ENCODE measurements around the gene DUS1L. TPM values are rescaled to one million over a fixed set of nuclear protein-coding genes. Genes with fewer than 3 reads are reported as not detected.

Gene DUS1L
- total RNA-seq, 1 donor from 2014 or later, result 72.4 TPM

- Histone ChIP-seq H3K4me3 (no peak overlapping the region), H3K27ac (no peak overlapping the region), H3K36me3 (peaks cover 0 to 100% of the 10 kb centered on the region in 2 donors), H3K27me3 (no peaks in the 10 kb centered on the region), H3K4me1 (no peaks in the 10 kb centered on the region), H3K9me3 (no peaks in the 10 kb centered on the region)
- DNase-seq (ENCODE audit: extremely low spot score in 2 of 2), result no peak
- intact Hi-C loops (cut with DNase I), result no loop called here
- TF ChIP-seq CTCF (IDR thresholded peaks at IDR 0.05) (no peak), POLR2AphosphoS5 (IDR thresholded peaks at IDR 0.05; ENCODE audit: insufficient read depth in 1 of 2, low read depth in 1 of 2) (no peak), POLR2A (IDR thresholded peaks at IDR 0.05) (no peak)
Measured at GRCh38 chr17:82087961-82088837, 22.6 kb upstream of the DUS1L start.

- TF ChIP-seq POLR2A (IDR thresholded peaks at IDR 0.05), result no peak
- intact Hi-C loops (cut with DNase I), result no loop called here
- Histone ChIP-seq H3K27ac (no peak overlapping the region), H3K4me3 (no peak overlapping the region), H3K9me3 (no peaks in the 10 kb centered on the region), H3K4me1 (no peaks in the 10 kb centered on the region), H3K36me3 (peaks cover 0 to 100% of the 10 kb centered on the region in 2 donors), H3K27me3 (no peaks in the 10 kb centered on the region)
- DNase-seq (ENCODE audit: extremely low spot score in 2 of 2), result no peak
Measured at GRCh38 chr17:82086941-82087906, 21.6 kb upstream of the DUS1L start.

- DNase-seq (ENCODE audit: extremely low spot score in 2 of 2), result no peak
- Histone ChIP-seq H3K36me3 (peaks cover 0 to 100% of the 10 kb centered on the region in 2 donors), H3K27me3 (no peaks in the 10 kb centered on the region), H3K27ac (no peak overlapping the region), H3K4me3 (no peak overlapping the region), H3K9me3 (no peaks in the 10 kb centered on the region), H3K4me1 (no peaks in the 10 kb centered on the region)
- no peak for TF ChIP-seq POLR2A (IDR thresholded peaks at IDR 0.05)
- no peak for TF ChIP-seq CTCF (IDR thresholded peaks at IDR 0.05)
- TF ChIP-seq POLR2AphosphoS5 (IDR thresholded peaks at IDR 0.05; ENCODE audit: insufficient read depth in 1 of 2, low read depth in 1 of 2), result no peak
- intact Hi-C loops (cut with DNase I), result no loop called here
Measured at GRCh38 chr17:82085931-82086764, 20.5 kb upstream of the DUS1L start.

- no peak overlapping the region for H3K27ac ChIP-seq
- no peaks in the 10 kb centered on the region for H3K9me3 ChIP-seq
- H3K4me3 ChIP-seq, result no peak overlapping the region
- H3K27me3 ChIP-seq, result no peaks in the 10 kb centered on the region
- no peaks in the 10 kb centered on the region for H3K4me1 ChIP-seq
- intact Hi-C loops (cut with DNase I), result no loop called here
- H3K36me3 ChIP-seq, result peaks cover 0 to 100% of the 10 kb centered on the region in 2 donors
- no peak for TF ChIP-seq CTCF (IDR thresholded peaks at IDR 0.05)
- no peak for TF ChIP-seq POLR2AphosphoS5 (IDR thresholded peaks at IDR 0.05; ENCODE audit: insufficient read depth in 1 of 2, low read depth in 1 of 2)
- TF ChIP-seq POLR2A (IDR thresholded peaks at IDR 0.05), result no peak
- no peak for DNase-seq (ENCODE audit: extremely low spot score in 2 of 2)
Measured at GRCh38 chr17:82085031-82085861, 19.6 kb upstream of the DUS1L start.
